ENCODE results near the gene TSPAN13.
"Not testable (repeated sequence)": the region's sequence is repeated elsewhere in the genome, so short reads cannot be mapped to it uniquely, and the experiment has no call there.

TSPAN13 gene

DNA sequence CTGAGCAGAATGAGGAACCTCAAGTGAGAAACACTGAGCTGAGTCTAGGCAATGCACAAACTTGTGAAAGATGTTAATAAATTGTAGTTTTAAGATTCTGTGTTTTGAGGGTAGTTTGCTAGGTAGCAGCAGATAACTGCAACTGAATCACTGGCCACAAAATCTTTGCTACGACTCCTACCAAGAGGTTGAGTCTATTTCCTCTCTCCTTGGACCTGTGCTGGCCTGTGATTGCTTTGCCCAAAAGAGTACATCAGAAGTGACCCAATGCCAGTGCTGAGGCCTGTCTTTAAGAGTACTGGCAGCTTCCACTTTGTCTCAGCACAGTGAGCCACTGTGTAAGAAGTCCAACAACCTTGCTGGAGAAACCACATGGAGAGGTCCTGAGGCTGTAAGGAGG lies 11.9 kb upstream of the TSPAN13 start:
- DNase-seq, result no peak

DNA sequence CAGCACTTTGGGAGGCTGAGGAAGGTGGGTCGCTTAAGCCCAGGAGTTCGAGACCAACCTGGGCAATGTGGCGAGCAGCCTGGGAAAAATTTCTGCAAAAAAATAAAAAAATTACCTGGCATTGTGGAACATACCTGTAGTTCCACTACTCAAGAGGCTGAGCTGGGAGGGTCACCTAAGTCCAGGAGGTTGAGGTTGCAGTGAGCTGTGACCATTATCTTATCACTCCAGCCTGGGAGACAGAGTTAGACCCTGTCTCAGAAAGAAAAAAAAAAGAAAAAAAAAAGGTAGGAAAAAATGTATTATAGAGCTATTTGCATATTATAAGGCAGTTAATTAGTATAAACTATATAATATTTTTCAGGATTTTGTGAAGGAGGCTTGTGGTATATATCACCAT lies 11.0 kb upstream of the TSPAN13 start:
- no peak for DNase-seq

DNA sequence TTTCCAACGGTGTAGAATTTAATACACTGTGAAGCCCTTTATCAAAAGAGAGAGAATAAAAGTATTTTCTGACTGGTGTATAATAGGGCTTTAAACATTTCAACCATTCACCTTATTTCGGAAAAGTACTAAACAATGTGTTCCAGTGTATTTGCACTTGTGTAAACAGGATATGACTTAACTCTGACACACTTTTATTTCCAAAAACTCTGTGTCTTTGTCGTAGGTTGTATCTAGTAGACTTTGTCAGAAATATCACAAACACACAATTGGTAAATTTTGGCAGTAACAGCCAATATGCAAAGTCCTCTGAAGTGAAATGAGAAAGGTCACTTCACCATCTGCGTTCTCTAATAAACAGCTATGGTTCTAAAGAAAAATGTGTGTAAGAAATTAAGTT lies 10.3 kb upstream of the TSPAN13 start:
- no peak for DNase-seq

DNA sequence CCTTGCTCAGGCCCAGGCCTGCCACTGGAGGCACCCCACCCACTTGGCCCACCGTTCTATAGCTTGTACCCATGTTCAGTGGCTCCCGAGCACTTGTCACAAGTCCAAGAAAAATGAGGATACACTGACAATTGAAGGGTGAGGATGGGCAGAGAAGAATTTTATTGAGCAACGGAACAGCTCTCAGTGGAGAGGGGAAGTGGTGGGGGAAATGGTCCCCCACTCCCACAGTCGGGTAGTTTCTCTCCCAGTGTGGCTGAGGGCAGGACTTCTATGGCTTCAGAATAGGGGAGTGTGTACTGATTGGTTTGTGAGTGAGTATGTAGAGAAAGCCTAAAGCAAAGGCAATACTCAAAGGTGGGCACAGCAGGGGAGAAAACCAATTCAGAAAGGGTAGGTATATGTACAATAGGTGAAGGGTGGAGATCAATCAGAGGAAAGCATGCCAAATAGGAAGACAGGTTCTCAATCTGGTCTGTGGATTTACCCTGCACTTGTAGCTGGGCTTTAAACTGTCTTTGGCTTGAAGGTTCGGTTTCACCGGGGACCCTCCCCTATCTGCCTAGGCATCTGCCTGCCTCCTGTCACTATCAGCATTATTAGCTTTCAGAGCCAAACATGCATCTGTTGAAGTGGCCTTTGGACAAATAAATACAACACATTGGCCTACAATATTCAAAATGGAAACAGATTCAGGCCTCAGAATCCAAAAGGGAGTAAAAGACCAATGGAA lies 8.9 kb upstream of the TSPAN13 start:
- no peak for DNase-seq

DNA sequence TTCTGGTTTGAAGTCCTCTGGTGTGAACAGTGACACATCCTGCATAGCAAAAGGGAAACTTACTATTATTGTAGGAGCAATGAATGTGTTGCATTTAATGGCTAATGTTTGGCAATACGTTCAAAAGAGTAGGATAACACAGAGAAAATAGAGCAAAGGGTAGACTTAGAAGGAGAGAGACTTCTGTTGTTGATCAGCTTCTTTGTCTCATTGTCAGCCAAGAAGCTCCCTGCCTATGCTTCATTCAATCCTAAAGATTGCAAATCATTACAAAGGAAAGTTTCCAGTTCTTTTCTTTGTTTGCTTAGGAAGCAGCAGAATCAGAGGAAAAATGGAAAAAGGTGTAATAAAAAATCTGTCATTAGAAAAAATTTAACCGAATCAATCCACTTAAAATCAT lies 7.9 kb upstream of the TSPAN13 start:
- DNase-seq, result no peak

DNA sequence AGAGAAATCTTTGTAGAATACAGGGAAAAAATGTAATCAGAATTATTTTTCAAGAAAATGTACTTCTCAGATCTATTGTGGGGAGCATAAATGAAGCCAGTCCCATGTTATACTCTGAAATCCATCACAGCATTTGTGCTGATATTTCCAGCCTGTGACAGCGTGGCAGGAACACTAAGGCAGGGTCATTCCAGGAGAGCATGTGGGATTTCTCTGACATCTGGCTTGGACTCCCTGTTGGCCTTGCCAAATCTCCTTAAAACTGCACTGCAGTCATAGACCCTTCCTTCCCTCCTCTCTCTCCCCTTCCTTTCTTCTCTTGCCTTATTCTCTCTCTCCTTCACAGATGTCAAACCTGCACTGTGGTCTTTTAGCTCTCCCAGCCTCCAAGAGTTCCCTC lies 6.5 kb upstream of the TSPAN13 start:
- DNase-seq, result no peak

DNA sequence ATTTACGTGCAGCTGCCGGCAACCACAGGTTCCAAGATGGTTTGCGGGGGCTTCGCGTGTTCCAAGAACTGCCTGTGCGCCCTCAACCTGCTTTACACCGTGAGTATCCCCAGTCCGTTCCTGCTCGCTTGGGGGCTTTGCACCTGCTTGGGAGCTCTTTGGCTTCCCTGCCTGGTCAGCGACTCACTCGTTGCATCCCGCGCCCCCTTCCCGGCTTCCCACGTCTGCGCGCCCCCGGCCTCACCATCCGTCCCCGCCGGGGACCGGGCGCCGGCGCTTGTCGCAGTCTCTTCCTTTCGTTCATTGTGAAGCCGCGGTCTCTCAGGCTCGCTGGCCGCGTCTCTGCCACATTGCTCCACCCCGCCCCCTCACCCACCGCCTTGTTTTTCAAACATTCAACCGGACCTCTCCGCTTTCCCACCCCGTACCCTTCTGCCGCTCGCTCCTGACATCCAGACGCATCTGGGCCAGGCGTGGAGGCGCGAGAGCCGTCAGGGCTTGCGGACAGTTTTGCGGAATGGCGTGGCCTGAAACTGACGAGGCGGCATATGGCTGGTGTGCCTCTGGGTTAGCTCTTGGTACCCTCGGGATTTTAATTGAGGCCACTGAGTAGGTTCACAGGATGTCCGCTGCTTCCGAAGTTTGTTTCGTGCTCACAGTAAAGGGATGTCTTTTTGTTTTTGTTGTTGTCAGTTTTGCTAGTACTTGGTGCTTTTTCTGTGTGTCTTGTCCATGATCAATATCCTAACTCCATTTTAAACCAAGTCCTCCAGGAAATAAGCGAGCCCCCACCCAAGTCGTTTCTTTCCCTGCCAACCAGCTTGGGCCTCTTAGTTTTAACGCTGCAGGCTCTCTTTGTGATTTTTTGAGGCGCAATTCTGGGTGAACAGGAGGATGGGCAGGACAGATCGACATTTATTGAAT lies 639 bp downstream of the TSPAN13 start:
- no peak for DNase-seq

DNA sequence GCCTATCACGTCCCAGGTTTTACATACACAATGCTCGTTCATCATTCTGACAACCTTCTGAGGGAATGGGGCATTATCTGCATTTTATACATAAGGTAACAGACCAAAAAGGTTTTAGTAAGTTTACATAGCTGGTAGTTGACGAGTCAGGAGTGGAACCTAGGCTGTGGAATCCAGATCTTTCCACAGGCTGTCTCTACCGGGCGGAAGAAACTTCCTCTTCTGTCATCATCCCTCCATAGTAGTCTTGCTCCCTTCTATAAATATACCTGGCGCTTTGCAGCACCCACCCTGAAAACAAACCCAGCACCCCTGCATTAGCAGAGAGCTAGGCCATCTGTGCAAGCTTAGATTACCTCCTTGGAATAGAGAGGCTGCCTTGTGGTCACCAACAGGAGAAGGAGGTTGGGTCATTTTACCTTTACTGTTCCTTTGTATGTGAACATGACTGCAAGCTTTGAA lies 1.3 kb downstream of the TSPAN13 start:
- no peak for DNase-seq

DNA sequence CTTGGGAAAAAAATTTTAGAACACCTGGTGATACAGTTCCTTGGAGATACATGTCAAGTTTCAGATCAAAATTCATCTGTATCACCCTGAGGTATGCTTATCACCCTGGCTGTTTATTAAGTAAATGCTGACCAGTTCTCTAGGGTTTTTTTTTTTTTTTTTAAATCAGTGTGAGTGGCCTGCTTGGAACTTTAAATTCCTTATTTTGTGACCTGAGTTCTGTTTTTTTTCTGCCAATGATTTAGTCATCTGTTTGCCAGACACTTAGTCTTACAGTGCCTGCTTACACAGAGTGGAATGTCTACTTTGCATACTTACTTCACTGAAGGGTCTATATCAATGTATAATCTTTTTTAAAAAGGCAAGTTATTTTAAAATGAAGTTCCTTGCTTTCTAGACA lies 1.8 kb downstream of the TSPAN13 start:
- no peak for DNase-seq

DNA sequence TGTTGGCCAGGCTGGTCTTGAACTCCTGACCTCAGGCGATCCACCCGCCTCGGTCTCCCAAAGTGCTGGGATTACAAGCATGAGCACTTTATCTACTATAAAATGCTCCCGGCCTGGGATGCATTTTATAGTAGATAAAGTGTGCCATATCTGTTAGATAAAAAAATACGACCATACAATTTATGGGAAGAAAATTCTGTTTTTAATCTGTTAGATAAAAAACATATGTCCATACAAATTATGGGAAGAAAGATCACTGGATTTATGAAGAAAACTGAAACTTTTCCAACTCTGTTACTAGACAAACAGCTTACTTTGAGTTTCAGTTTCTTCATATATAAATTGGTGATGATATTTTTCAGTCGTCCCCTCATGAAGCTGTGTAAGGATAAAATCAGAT lies 4.5 kb downstream of the TSPAN13 start:
- DNase-seq, result no peak

DNA sequence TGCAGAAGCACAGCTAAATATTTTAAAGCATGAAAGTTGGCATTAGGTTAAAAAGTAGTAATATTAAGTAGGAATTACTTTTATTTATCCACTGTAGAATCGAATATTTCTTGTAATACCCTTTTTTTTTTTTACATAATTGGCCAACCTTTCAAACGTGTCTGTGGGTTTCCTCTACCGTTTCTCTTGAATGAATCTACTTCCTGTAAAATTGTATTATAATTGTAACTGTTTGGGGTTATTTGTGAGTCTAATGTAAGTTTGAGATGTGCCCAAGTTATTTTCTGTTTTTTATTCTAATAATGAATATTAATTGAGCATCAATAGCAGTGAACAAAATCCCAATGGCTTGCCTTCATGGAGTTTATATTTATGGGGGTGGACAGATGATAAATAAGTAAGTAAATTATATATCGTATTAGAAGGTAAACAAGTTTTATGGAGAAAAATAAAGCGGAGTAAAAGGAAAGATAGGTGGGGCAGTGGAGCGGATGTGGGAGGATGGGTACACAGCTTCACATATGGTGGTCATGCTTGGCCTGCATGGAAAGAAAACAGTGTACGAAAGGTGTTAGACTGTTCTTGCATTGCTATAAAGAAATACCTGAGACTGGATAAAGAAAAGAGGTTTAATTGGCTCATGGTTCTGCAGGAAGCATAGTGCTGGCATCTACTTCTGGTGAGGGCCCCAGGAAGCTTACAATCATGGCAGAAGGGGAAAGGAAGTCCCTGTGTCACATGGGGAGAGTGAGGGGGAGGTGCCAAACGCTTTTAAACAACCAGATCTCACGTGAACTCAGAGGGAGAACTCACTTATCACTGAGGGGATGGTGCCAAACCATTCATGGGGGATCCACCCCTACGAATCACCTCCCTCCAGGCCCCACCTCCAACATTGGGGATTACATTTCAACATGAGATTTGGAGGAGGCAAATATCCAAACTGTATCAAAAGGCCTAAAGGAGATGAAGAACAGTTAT lies 5.4 kb downstream of the TSPAN13 start:
- DNase-seq, result no peak

DNA sequence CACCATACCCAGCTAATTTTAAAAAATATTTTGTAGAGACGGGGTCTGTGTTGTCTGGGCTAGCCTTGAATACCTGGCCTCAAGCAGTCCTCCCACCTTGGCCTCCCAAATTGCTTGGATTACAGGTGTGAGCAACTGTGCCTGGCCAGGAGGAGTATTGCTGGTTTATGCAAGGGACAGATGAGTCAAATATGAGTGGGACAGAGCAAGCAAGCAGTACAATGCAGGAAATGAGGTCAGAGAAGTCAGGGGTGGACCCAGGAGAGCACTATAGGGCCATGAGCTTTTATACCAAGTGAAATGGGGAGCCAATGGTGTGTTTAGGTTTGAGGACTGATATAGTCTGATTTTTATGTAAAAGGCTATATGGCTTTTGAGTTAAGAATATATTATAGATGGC lies 6.3 kb downstream of the TSPAN13 start:
- no peak for DNase-seq

DNA sequence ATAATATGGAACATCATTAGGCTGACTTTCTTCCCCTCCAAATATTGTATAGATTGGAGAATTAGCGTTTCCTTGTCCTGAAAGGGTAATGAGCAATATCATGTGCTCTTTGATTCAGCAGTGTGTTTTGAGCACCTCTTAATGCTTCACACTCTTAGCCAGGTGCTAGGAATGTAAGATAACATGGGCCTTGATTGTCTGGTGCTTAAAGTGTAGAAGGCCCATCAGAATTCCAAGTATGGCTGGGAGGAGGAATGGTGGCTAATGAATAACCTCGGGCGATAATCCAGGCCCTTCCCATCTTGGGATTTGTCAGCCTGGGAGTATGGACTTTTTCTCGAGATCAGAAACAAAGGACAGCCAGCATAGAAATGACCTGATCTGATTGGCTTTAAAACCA lies 8.6 kb downstream of the TSPAN13 start:
- DNase-seq, result no peak

DNA sequence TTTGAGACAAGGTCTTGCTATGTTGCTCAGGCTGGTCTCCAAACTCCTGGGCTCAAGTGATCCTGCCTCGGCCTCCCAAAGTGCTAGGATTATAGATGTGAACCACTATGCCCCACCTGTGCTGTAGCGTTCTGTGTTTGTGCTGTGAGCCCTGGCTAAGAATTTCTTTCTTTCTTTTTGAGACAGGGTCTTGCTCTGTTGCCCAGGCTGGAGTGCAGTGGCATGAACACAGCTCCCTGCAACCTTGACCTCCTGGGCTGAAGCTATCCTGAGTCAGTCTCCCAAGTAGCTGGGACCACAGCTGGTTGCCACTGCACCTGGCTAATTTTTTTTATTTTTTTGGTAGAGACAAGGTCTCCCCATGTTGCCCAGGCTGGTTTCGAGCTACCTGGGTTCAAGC lies 11.4 kb downstream of the TSPAN13 start:
- DNase-seq, result no peak

DNA sequence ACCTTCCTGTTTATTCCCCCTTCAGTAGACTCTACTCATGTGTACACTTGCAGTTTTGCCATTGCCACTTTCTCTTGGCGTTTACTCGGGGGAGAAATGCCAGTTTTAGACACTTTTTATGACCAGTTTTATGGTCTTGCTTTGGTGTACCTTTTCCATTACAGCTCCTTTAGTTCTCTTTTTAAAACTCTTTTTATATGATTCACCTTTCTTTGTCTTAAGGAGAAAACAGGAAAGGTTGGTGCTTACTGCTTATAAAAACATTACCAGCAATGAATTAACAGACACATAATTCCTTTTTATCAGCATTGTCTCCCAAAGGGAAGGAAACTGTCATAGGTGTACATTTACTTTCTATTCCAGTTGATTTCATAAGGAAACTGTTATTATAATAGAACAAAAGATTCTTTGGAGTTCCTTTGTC lies 11.9 kb downstream of the TSPAN13 start:
- no peak for DNase-seq

DNA sequence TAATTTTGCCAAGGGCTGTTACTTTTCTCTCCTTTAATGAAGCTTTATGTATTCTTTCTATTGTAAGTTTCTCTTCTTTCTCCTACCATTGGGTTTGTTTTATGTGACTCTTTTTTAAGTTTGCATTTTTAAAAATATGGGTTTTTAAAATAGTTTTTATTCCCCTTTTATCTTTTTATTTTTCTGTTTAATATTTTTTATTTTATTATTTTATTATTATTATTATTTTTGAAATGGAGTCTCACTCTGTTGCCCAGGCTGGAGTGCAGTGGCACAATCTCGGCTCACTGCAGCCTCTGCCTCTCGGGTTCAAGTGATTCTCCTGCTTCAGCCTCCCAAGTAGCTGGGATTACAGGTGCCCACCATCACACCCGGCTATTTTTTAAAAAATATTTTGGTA lies 16.4 kb downstream of the TSPAN13 start:
- not testable (repeated sequence) for DNase-seq

DNA sequence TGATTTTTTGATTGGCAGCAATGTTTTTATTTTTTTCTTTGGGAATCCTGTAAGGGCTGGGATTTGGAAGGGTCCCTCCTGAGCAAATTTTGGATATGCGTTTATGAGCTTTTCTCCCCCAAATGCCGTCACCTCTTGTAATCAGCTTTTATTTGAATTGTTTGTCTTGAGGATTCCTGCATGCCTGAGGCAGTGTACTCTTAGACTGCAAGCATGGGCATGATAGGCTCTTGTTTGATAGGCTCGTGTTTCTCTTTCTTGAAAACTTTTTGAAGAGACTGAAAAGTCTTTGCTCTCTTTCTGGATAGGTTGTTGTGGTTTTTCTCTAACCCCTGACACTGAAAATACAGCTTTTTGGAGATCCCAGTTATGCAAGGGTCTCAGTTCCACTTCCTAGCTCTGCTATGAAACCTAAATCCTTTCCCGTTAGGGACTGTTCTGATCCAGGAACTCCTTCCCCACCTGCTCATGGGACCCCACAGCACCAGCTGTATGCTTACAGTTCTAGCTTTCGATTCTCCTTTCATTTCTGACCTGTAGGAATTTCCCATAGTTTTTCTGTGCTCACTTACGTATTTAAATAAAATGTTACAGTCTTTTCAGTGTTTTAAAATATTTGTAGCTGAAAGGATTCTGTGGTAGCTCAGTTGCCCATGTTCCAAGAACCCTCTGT lies 17.2 kb downstream of the TSPAN13 start:
- DNase-seq, result no peak

DNA sequence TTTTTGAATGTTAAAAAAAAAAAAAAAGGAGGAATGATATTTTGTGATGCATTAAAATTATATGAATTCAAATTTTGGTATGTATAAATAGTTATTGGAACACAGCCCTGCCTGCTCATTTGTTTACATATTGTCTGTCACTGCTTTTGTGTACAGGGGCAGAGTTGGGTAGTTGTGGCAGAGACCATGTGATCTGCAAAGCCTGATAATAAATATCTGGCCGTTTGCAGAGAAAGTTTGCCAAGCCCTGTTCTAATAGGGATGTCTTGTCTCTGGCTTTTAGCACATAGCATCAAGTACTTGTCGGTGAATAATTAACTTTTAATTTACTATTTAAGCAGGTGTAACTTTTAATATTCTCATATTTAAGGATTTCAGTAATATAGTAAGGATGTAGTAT lies 19.8 kb downstream of the TSPAN13 start:
- DNase-seq, result no peak

DNA sequence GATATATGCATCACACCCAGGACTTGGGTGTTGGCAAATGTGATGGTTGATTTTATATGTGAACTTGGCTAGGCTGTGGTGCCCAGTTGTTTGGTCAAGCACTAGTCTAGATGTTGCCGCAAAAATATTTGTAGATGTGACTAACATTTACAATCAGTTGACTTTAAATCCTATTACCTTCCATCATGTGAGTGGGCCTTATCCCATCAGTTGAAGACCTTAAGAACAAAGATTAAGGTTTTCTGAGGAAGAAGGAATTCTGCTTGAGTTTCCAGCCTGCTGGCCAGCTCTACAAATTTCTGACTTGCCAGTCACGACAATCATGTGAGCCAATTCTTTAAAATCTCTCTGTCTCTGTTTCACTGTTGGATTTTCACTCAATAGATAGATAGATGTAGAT lies 20.3 kb downstream of the TSPAN13 start:
- no peak for DNase-seq

DNA sequence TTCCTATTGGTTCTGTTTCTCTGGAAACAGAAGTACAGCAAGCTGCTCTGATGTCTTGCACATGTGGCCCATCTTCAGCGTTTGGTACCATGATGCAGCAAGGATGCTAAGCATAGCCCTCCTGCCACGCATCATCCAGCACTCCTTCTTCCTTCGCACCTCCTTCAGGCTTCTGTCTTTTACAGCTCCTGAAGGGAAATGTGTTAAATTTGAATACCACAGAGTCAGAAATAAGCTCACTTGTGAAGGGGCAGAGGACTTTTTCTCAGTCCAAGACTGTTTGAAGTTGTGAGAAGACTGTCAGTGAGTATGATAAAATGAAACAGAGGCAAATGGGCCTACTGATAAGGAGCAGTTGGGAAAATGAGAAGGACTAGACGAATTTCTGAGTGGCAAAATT lies 20.7 kb downstream of the TSPAN13 start:
- DNase-seq, result no peak

DNA sequence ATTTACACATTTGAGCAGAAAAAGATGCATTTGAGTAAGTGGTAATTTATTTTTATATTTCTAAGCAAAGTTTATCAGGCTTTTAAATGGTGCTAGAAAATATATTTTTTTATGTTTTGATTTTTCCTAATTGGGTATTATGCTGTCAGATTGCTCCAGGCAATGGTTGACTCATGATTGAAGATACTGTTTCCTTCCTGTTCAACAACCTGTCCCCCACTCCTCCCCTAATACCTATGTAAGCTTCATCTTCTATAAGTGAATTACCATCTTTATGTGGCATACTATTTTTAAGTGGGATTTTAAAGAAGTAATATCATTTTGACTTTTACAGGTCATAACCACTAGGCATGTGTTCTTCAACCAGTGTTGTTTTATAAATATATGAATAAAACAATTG lies 21.4 kb downstream of the TSPAN13 start:
- no peak for DNase-seq

DNA sequence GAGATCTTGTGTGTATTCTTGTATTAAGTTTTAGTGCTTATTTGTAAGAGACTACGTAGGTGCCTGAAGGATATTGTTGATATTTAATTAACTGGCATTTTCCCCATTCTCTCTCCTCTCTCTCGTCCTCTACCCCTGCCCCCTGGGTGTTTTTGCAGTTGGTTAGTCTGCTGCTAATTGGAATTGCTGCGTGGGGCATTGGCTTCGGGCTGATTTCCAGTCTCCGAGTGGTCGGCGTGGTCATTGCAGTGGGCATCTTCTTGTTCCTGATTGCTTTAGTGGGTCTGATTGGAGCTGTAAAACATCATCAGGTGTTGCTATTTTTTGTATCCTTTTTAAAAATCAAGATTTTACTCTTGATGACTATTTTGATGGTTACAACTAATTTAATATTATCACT lies 22.5 kb downstream of the TSPAN13 start:
- DNase-seq, result no peak
